ENCODE data around the gene PAIP2B.

DNA sequence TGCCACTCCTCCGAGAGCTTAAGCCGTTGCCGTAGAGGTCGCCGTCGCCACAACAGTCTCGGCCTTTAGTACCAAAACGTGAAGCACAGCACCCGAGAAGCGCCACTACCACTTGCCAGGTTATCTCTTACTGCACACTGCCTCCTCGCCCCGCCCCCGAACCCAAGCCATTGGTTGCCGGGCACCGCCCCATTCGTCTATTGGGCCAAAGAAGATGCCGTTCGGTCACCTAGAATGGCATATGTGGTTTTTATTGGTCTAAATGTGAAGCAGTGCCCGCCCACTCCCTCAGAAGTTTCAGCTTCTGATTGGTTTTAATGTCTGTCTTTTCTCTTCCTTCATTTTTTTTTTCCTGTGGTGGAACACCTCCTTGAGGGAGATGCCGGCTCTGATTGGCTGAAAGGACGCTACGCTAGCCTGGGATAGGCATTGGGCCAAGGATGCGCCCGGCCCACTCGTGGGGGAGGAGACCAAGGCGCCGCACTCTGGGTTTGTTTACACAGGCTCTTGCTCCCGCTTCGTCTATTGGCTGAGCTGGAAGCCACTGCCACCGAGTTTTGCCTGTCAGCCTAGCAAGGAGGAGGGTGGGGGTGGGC, at the start of gene PAIP2B:
- TF ChIP-seq, protein P1, sequence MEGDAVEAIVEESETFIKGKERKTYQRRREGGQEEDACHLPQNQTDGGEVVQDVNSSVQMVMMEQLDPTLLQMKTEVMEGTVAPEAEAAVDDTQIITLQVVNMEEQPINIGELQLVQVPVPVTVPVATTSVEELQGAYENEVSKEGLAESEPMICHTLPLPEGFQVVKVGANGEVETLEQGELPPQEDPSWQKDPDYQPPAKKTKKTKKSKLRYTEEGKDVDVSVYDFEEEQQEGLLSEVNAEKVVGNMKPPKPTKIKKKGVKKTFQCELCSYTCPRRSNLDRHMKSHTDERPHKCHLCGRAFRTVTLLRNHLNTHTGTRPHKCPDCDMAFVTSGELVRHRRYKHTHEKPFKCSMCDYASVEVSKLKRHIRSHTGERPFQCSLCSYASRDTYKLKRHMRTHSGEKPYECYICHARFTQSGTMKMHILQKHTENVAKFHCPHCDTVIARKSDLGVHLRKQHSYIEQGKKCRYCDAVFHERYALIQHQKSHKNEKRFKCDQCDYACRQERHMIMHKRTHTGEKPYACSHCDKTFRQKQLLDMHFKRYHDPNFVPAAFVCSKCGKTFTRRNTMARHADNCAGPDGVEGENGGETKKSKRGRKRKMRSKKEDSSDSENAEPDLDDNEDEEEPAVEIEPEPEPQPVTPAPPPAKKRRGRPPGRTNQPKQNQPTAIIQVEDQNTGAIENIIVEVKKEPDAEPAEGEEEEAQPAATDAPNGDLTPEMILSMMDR (conservative IDR thresholded peaks at IDR 0.05; ENCODE audit: low read length) = no peak
- TF ChIP-seq EZH2phosphoT487 (IDR thresholded peaks at IDR 0.05; ENCODE audit: borderline replicate concordance, low read depth, low read length) = no peak
